HL-60 (cell line): ENCODE results near the gene TBX15.

Experiments
- CTCF ChIP-seq: IDR thresholded peaks from one replicate; pipeline ENCODE4 v1.5.1; 2011; ENCODE audit warnings: low read length, control low read depth, inconsistent platforms; ENCODE audit not compliant: insufficient read depth
- GABPA ChIP-seq: IDR thresholded peaks from 2 replicates; pipeline ENCODE4 v1.6.1; 2012; ENCODE audit warnings: low read depth
- POLR2AphosphoS5 ChIP-seq: IDR thresholded peaks from 2 replicates; pipeline ENCODE4 v1.6.1; 2012; ENCODE audit warnings: low read depth
- REST ChIP-seq: IDR thresholded peaks from 2 replicates; pipeline ENCODE4 v1.6.1; 2012; ENCODE audit warnings: low read depth; ENCODE audit not compliant: insufficient replicate concordance
- SPI1 ChIP-seq: IDR thresholded peaks from 2 replicates; pipeline ENCODE4 v1.6.1; 2012; ENCODE audit warnings: low read depth, mild to moderate bottlenecking, borderline replicate concordance

GRCh38 chr1:118960026-118960561, 28.0 kb downstream of the TBX15 start:
- TF ChIP-seq CTCF = no peak
- no peak for TF ChIP-seq POLR2AphosphoS5
- no peak for TF ChIP-seq REST
- TF ChIP-seq GABPA = no peak
- peak; percentile 17; the same call in 1 of the 2 replicates for TF ChIP-seq SPI1
